Activated CD8-positive, alpha-beta memory T cell treated with anti-CD3 and anti-CD28 coated beads, Interleukin-2, amount 50 U/mL, for 24 hours (primary cell): ENCODE measurements around the gene STRA8.
A peak's percentile ranks its signal among the peaks of the same experiment; 100 is the strongest.

Source experiments
- DNase-seq: peaks from one replicate; pipeline ENCODE4 v3.0.0-alpha.2; 2020; ENCODE audit errors: extremely low read depth

STRA8 gene

DNA sequence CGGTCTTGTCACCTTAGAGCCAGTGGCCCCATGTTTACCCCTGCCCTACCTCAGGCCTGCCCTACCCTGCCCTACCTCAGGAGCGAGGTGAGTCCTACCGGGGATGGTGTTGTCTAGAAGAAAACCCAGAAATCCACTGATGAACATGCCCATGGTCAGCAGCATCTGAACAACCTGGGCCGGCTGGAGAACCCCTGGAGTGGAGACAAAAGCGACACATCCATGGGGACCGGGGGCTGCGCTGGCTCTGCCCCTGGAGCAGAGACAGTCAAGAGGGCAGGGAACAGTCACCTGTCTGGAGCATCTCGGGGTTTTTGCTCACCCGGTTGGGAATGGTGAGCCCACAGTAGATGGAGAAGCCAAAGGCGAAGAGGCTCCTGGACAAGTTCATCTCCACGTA lies 36.3 kb downstream of the STRA8 start:
- DNase-seq = no peak

DNA sequence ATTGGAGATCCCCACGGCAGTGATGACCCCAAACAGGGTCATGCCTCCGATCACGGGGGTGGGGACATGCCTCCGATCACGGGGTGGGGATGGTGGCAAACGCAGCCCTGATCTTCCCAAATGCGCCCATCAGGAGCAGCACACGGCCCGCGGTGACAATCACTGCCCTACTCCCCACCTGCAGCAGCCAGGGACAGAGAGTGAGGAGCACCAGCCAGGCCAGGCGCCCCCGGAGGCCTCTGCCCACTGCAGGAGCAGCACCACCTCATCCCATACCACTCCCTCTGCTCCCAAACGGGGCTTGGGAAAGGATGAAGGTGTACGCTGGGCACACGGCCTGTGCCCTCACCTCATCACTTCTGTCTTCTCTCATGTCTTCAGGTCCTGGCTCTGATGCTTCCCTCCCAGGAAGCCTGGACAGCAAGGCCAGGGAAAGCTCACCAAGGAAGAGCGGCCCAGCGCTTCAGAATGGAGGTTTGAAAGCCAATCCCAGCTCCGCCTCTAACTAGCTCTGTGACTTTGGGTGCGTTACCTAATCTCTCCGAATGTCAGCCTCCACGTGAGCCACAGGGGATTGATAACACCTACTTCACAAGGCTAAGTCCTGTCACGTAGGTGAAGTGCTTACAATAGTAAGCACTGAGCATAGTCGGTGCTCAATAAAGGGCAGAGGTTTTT lies 37.1 kb downstream of the STRA8 start:
- no peak for DNase-seq

DNA sequence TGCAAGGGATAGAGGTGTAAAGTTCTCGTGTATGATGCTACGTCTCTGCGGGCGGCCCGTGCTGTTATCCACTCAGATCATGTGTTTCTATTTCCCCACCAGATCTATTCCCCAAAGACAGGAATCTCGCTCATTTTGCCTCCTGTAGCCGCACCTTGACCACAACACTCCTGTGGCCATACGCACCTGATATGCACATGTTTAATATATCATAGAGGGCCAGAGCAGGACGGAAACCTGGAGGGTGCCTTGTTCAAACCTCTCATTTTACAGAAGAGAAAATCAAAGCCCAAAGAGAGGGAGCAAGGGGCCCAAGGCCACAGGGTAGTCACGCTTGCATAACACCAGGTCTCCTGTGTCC lies 37.6 kb downstream of the STRA8 start:
- DNase-seq = no peak

DNA sequence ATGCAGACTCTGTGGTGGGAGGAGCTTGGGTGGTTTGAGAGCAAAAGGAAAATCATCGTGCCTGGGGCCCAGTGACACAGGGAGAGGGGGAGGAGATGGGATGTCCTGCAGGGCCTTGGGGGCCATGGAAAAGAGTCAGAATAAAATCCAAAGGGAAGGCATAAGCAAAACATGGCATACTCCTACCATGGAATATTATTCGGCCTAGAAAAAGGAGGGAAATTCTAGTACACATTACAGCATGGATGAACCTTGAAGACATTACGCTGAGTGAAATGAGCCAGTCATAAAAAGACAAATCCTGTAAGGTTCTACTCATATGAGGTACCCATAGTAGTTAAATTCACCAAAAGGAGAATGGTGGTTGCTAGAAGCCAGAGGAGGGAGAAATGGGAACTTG lies 38.7 kb downstream of the STRA8 start:
- DNase-seq = no peak

DNA sequence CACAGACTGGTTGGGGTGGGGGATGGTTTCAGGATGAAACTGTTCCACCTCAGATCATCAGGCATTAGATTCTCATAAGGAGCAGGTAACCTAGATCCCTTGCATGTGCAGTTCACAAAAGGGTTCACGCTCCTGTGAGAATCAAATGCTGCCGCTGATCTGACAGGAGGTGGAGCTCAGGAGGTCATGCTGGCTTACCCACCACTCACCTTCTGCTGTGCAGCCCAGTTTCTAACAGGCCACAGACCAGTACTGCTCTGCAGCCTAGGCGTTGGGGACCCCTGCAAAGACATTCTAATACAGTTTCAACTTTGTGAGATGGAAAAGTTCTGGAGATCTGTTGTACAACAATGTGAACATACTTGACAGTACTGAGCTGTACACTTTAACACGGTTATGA lies 39.9 kb downstream of the STRA8 start:
- no peak for DNase-seq

DNA sequence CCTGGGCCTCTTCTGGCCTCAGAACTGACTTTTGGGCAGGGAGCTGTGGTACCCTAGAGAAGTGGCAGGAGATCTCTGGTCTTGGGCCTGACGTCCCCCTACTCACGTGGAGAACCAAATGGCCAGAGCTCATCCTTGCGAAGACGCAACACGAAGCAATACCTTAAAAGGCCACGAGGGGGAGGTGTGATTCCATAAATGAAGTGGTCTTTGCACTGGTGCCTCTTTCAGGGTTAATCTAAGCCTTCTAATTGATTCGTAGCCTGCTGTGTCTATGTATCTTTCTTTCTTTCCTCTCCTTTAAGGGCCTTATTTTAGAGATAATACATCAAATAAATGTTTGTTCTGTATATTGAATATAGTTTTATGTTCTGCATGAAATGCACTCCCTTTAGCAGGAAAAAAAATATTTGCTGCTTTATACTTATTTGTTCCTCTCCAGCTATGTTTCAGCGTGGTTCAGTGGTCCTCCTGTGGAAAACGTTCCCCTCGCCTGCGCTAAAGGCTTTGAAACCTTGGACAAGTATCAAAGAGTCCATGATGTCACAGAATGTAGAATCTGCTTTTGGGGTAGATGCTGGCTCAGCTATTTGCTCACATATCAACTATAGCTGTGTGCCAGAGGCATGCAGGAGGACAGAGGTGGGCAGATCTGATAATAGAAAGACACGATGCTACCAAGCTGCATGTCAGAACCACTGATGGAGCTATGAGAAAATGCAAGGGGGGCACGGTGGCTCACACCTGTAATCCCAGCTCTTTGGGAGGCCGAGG lies 41.0 kb downstream of the STRA8 start:
- DNase-seq = peak; percentile 33

DNA sequence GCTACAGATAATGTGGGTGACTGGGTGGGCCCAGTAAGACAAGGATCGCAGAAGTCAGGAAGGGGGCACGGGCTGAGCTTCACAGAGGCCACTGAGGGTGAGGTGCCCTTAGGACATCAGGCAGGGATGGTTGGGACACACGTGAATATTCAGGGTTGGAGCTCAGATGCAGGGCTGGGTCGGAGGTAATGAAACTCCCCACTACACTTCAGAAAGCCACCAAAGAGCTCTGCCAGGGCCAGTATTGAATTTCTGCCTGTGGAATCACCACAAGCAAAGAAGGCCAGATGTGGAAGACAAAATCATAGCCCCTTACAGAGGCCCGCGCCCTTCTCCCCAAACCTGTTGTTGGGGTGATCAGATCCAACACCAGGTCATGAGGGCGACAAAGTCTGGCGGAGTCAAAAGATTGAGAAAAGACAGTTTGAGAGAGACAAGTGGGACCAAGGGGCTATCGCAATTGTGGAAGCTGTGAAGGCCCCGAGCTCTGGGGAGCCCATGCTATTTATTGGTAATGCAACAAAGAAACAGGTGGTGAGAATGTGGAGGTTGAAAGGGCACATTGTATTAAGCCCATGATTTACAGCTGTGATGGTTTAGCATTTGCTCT lies 42.4 kb downstream of the STRA8 start:
- DNase-seq = no peak

DNA sequence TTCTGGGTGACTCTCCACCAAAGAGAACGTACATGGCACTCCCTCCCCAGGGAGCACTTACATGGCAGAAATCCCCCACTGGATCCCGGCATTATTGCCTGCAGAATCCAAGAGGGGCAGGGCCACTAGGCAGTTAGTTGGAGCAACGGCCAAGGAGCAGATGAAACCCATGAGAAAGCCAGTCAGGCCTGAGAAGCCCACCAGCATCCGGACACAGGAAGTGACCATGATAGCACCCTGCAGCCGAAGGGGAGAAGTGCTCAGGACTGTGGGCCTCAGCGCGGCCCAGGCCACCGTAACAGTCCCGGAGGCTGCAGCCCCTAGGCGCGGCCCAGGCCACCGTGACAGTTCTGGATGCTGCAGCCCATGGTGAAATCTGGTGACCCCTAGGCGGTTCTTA lies 43.5 kb downstream of the STRA8 start:
- no peak for DNase-seq

DNA sequence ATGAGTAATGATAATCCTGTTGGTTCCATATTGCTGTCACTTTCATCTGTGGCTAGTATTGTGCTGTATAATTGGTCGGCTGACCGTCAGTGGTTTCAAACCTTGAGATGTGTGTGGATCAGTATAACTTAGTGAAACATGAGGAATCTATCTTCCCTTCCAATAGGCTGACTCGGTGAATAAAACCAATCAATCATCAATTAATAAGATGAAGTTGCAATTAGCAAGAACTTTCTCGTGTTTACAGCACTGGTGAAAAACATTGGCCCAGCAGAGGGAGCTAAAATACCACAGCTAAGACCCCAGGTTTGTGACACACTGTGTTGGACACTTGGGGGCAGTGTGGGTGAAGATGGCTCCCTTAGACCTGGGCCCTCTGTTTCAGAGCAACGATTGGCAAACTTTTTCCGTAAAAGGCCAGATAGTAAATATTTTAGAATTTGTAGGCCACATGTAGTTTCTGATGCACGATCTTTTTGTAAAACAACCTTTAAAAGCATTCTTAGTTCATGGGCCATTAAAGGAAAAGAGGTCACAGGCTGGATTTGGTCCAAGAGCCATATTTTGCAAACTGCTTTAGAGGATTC lies 47.8 kb downstream of the STRA8 start:
- DNase-seq = peak; percentile 70

DNA sequence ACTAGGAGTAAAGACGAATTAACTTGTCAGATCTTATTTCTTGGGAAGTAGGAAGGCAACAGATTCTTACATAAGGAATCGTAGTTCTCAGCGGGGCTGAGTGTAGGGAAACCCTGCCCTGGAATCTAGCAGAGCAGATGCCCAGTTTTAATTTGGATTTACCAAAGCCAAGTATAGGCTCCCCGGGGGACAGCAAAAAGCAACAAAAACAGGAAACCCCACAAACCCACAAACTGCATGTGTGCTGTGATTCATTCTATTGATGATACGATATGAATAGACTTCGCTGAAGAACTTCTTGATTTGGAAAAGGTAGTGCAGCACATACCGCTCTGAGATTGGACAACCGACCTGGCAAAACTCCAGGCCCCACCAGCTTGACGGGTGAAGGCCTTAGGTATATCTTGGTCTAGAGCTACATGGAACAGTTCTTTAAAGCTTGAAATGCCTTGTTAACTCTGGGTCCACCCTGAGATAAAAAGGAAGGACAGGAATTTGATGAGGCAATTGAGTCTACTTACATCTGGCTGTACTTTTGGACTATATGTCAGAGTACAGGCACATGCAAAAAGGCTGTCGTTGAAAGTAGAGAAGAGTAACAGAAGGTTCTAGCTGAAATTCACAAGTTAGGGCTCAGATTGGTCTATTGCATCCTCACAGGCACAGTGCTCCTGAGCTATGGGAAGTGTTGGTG lies 49.1 kb downstream of the STRA8 start:
- DNase-seq = no peak

DNA sequence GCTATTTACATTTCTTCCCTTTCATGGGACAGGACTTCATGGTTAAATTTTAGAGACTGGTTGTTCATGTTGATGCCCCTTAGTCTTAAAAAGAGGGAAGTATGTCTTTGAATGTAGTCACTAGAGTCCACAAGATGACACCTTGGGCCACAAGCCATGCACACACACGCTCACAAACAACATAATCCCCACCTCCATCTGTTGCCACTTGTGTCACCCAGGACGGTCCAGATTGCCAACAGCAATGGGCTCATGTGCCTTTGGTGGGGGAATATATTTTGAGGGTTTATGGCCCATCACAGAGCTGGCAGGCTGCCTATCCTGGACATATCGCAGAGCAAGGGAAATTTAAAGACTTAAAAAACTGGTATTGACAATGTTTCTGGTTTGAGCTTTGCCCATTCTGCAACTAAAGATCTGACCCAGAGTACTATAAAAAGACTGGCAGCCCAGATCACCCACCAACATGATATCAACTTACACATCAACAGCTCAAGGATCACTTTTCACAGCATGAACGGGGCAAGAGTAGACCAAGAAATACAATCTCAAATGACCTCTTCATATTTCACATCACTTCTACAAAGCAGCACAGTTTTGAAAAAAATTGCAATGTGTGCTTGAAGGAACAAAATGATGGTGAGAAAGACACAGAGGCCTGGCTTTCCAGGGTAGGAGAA lies 50.5 kb downstream of the STRA8 start:
- no peak for DNase-seq

DNA sequence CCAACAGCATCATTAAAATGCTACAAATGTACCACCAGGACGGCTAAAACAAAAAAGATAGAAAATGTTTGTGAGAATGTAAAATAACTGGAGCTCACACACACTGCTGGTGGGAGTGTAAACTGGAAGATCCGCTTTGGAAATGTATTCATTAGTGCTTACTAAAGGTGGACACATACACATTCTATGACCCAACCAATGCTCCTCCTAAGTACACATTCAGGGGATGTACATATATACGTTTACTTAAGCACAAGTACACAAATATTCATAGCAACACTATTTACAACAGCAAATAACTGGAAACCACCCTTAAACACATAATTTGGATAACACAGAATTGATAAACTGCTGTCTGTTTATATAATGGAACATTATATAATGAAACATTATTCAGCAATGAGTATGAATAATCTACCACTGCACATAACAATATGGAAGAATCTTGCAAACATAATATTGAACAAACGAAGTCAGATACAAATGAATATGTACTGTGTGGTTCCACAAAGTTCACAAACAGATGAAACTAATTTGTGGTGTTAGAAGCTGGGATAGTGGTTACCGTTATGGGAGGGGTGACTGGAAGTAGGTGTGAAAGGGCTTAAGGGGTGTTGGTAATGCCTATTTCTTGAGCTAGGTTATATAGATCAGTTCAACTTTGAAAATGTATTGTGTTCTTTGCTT lies 52.1 kb downstream of the STRA8 start:
- no peak for DNase-seq

DNA sequence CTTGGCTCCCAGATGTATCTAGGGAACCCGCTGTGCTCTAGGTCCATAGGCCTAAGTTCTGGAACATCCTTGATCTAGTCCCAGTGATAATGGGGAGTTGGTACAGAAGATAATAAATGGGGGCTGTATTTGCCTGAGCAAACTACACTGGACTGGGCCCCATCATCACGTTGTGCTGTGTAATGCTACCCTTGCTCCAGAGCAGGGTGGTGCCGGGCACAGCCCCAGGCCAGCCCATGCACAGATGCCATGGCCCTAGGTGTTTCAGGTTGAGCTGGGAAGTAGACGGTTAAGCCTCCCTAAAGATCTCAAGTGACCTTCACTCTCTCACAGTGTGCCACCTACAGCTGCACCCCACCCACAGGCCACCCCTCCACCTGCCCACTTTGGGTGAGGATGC lies 53.2 kb downstream of the STRA8 start:
- DNase-seq = no peak

DNA sequence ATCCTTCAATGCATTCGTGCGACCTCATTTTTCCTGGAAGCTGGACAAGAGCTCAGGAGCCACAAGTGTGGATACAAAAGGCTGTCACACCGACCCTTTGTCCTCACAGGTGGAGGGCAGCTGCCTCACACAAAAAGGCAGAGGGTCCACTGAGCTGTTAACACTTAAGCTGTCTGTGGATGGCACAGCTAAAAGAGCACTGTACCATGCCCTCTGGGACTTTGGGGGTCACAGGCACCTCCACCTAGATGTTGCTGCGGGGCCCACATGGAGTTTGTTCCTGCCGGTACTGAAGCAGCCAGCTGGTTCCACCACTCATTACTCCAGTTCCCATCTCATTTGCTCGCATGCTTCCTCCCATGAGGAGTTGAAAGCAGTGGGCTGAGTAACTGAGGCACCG lies 57.0 kb downstream of the STRA8 start:
- DNase-seq = no peak

DNA sequence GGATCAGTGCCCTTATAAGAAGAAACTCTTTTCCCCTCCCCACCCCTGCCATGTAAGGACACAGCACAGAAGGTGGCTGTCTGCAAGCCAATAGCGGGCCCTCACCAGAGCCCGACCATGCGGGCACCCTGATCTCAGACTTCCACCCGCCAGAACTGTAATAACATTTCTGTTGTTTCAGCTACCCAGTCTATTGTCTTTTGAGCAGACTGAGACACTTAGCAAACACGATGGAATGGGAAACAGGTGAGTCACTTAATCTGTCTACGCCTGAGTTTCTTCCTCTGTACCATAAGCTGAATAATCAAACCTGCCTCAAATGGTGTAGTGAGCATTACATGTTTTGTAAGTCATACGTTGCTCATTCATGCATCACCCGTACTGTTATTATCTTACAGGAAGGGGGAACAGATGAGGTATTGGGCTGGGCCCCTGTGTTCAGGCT lies 58.2 kb downstream of the STRA8 start:
- no peak for DNase-seq

DNA sequence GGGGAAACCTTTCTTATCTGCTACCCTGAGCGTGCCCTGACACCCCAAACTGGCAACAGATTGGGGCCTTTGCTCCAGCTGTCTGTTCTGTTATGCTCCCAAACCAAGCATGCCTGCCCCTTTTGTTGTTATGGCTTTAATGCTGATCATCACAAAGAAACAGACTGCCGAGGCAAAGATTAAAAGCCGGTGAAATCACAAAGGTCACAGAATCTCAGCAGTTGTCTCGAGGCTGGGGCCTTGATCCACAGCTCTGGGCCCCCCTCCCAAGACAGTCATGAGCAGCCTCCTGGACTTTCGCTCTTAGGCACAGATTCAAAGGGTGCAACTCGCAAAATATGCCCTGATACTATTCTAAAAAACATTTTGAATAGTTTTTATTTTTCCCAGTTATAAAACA lies 65.6 kb downstream of the STRA8 start:
- DNase-seq = no peak

DNA sequence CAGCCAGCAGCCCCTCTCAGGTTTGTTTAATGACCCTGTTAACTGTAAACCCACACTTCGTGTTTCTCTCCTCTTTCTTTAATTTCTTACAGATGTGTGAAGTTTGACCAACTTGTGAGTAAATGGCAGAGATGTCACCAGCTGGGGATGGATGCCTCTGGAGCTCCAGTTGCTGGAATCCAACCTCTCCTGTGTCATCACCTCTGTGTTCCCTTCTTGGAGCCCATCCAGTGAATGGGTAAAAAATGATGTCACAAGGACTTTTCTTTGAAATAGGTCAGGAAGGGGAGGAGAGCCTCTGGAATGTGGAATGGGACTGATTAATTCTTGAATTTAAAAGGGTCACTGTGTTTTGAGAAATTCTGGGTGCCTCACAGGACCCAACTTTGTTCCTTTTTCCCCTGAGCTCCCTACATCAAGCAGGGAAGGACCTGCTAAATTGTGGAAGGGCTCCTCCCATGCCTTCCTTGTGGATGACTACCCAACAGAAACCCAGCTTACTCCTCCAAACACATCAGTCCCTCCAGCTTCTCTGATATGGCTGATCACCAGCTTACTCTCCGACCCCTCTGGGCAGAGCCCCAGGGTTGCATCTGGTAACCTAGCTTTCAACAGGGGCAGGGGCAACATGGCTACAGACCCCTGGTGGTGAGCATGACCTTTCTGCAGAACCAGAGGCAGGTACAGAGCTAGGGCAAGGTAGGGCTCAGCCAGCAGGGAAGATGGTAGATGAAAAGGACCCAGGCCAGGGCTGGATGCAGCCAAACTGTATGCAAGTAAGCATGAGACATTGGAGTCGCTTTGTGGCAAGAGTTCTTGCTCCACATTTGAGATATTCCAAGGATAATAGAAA lies 67.5 kb downstream of the STRA8 start:
- DNase-seq = no peak
